Mucosa of rectum (tissue), 2 donors: ENCODE measurements around the gene MYF5.

Experiments
- H3K27ac ChIP-seq, 2 donors: one replicate each; pipeline ENCODE4 v1.7.0; 2013; ENCODE audit warnings: inconsistent platforms in 2 of 2, low read depth in 2 of 2, low read length in 2 of 2
- H3K27me3 ChIP-seq, 2 donors: one replicate each; pipeline ENCODE4 v1.7.0; 2013; ENCODE audit warnings: low read length in 2 of 2; ENCODE audit not compliant: control insufficient read depth in 2 of 2, insufficient read depth in 2 of 2
- H3K36me3 ChIP-seq, 2 donors: one replicate each; pipeline ENCODE4 v1.7.0; 2013; ENCODE audit warnings: low read length in 2 of 2; ENCODE audit not compliant: control insufficient read depth in 2 of 2, insufficient read depth in 2 of 2
- H3K4me1 ChIP-seq, 2 donors: one replicate each; pipeline ENCODE4 v1.7.0; 2013; ENCODE audit warnings: low read length in 2 of 2, mild to moderate bottlenecking in 1 of 2; ENCODE audit not compliant: control insufficient read depth in 2 of 2, insufficient read depth in 2 of 2
- H3K4me3 ChIP-seq, 2 donors: one replicate each; pipeline ENCODE4 v1.7.0; 2013; ENCODE audit warnings: low read length in 2 of 2
- H3K9ac ChIP-seq, 2 donors: one replicate each; pipeline ENCODE4 v1.7.0; 2013; ENCODE audit warnings: low read length in 2 of 2, low read depth in 1 of 2, mild to moderate bottlenecking in 1 of 2
- H3K9me3 ChIP-seq, 2 donors: one replicate each; pipeline ENCODE4 v1.7.0; 2013; ENCODE audit warnings: low read length in 2 of 2; ENCODE audit not compliant: control insufficient read depth in 2 of 2
- donor health status: healthy.
- donor health status: Normal muscosa, but diverticular disease.

Gene MYF5

DNA sequence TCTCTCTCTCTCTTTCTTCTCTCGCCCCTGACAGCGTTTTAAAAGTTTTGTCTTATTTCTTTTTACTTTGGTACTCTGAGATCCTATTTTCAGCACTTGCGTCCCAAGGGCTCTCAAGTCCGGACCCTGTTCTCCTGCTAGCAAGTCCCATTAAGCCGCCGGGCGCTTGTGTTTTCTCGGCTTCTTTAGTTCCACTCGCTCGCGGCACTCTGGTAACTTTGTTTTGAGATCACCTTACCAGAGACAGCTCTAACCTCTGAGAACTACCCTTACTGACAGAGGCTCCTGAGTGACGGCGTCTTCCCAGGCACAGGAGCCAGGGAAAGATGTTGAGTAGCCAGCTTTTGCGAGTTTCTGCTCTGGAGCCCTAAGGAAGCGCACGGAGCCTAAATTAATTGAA, 2.7 kb upstream of the MYF5 start:
- Histone ChIP-seq H3K4me3 (no peak overlapping the region), H3K9me3 (no peaks in the 10 kb centered on the region)

DNA sequence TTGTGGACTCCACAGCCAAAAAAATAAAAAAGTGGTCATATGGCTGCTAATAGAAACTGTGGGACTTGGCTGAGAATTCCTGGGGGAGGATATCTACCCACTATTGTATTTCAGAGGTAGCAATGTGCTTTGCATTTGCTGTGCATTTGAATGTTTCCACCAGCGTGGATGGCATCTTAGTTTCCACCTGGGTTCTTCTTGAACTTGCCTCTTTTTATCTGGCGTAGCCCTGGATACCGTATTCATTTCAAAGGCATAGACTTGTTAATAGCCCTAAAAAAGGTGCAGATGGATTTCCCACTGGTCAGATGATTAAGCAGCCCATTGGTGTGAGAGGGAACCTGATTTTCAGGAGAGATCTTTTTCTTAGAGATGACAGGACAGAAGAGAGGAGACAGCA, 1.9 kb upstream of the MYF5 start:
- Histone ChIP-seq H3K9me3 (no peaks in the 10 kb centered on the region), H3K4me3 (no peak overlapping the region), H3K9ac (no peak overlapping the region), H3K27me3 (peaks cover 0 to 9% of the 10 kb centered on the region in 2 donors), H3K4me1 (no peaks in the 10 kb centered on the region), H3K27ac (no peak overlapping the region), H3K36me3 (no peaks in the 10 kb centered on the region)

More for the DNA sequence above, 2.7 kb upstream of the MYF5 start:
- Histone ChIP-seq H3K27ac (no peak overlapping the region), H3K36me3 (no peaks in the 10 kb centered on the region), H3K27me3 (peaks cover 0 to 9% of the 10 kb centered on the region in 2 donors), H3K9ac (no peak overlapping the region), H3K4me1 (no peaks in the 10 kb centered on the region)

DNA sequence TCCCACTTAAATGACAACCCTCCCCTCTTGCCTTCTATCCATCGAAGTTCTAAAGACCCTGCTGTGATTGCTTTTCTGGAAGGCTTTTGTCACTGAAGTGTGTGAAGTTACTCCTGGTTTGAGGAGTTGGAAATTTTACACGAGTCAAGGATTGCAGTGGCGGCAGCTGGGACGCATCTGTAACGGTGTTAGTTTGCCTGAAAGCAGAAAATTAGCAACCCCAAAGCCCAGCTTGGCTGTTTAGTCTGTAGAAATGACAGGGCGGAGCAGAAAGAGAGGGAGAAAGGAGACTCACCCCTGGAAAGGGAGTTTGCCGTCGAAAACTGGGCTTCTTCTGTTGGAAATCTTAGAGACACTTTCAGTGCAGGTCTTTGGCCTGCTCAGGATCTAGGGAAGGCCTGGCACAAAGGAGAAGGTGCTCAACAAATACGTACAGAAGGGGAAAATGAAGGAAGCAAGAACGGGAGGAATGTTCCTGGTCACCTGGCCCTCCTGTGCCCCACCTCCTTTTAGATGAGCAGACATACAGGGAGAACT, 931 bp upstream of the MYF5 start:
- H3K36me3 ChIP-seq: no peaks in the 10 kb centered on the region
- H3K9me3 ChIP-seq: no peaks in the 10 kb centered on the region
- peaks cover 0 to 9% of the 10 kb centered on the region in 2 donors for H3K27me3 ChIP-seq
- H3K4me3 ChIP-seq: no peak overlapping the region
- H3K4me1 ChIP-seq: no peaks in the 10 kb centered on the region
- no peak overlapping the region for H3K9ac ChIP-seq
- no peak overlapping the region for H3K27ac ChIP-seq

DNA sequence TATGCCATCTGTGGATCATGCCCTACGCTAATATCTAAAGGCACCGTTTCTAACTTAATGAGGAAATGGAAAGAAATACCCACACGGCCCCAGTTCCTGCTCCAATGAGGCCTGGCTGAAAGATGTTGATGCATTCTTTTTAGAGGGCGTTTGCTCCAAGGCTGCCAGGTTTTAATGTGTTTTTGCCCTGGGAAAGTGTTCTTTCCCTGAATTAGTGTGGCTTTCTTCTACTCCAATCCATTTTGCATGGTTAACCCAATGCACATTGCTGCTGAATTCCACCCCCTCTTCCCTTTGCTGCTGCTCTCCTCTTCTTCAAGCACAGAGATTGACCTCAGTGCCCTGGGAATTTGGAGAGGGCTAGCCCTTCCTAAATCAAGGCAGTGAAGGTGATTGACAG, 1.1 kb downstream of the MYF5 start:
- H3K9me3 ChIP-seq: no peaks in the 10 kb centered on the region
- no peaks in the 10 kb centered on the region for H3K4me1 ChIP-seq
- H3K9ac ChIP-seq: no peak overlapping the region
- H3K27me3 ChIP-seq: peaks cover 0 to 9% of the 10 kb centered on the region in 2 donors
- no peak overlapping the region for H3K27ac ChIP-seq
- no peaks in the 10 kb centered on the region for H3K36me3 ChIP-seq
- no peak overlapping the region for H3K4me3 ChIP-seq

DNA sequence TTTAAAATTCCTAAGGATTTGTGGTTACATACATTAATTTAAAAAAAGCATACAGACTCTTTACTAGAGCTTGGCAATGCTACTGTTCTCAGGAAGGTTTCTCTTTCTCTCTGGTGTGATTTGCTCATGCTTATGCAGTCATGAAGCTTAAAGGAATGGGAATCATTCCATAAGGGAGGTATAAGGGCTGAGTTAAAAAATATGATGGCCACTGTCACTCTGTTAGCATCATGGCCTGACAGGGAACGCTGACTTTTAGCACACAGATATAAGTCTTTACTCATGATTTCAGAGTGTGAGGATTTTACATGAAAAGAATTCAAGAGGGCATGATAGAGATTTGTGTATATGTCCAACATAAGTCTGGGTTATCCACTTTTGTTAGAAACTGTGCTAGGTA, 3.8 kb downstream of the MYF5 start:
- Histone ChIP-seq H3K36me3 (no peaks in the 10 kb centered on the region), H3K9me3 (no peaks in the 10 kb centered on the region), H3K4me3 (no peak overlapping the region), H3K9ac (no peak overlapping the region), H3K4me1 (no peaks in the 10 kb centered on the region), H3K27me3 (peaks cover 0 to 5% of the 10 kb centered on the region in 2 donors), H3K27ac (no peak overlapping the region)

DNA sequence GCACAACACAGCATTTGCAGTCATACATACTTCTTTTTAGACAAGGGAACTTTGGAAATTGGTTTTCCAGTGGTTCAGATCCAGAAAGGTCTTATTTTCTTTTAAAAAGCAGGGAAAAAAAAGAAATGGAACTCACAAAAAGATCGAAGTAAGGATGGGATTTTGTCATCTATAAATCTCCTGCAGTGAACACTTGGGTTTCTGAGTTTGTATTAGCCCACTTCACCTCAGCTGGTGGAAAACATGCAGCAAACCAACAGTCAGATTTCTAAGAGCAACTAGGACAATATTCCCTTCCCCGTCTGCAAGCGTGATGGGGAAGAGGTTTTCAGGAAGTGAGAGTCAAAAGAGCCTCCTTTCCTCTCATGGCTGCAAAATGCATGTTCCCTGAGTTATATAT, 4.6 kb downstream of the MYF5 start:
- H3K27ac ChIP-seq: no peak overlapping the region
- H3K9me3 ChIP-seq: no peaks in the 10 kb centered on the region
- no peaks in the 10 kb centered on the region for H3K27me3 ChIP-seq
- H3K4me1 ChIP-seq: no peaks in the 10 kb centered on the region
- no peak overlapping the region for H3K9ac ChIP-seq
- no peaks in the 10 kb centered on the region for H3K36me3 ChIP-seq
- no peak overlapping the region for H3K4me3 ChIP-seq

DNA sequence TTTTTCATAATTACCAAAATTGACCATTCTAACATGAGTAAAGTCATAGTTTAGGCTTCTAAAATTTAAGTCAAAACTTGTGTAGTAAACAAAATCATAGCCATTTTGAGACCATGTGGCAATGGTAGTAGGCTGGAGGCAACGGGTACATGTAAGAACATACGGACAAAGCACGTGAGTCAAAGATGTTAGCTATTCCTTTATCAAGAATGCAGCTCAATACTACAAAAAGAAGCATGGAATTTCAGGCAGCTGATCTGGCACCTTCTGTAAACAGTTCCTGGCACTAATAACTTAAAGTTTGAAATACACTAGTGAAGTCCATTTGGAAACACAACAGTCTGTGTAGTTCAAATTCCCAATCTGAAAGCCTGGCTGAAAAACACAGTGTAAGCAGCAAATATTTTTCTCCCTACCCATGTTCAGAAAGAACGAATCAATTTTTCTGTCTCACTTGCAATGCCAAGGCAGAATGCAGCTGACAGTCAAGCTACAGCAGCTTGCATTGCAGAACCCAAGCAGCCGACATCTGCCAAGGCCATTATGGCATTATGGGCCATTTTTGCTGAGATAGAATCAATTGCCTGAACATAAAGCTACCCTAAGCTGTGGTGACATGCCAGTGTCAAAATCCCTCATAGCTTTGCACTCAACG, 29.3 kb downstream of the MYF5 start:
- Histone ChIP-seq H3K27me3 (no peaks in the 10 kb centered on the region), H3K27ac (no peak overlapping the region), H3K36me3 (no peaks in the 10 kb centered on the region), H3K4me3 (no peak overlapping the region), H3K9ac (no peak overlapping the region), H3K9me3 (no peaks in the 10 kb centered on the region), H3K4me1 (no peaks in the 10 kb centered on the region)

DNA sequence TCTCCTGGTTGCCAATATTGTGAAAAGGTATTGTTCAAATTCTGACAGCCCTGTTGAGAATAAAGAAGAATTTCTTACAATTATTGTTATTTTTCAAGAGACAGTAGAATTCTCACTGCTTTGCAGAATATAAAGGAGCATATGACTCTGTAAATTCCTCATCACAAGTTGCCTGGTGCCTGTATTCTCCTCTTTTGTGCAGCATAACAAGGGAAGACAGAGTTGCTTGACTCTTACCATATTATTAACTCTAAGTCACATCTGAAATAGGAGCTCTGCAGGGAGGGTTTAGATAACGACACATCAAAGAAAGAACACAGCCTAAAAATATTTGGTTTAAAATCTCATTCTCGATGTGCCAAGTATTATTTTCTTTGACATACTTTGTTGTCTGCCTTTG, 31.1 kb downstream of the MYF5 start:
- H3K4me3 ChIP-seq: no peak overlapping the region
- H3K27ac ChIP-seq: no peak overlapping the region
- no peaks in the 10 kb centered on the region for H3K27me3 ChIP-seq
- H3K9me3 ChIP-seq: no peaks in the 10 kb centered on the region
- H3K36me3 ChIP-seq: no peaks in the 10 kb centered on the region
- no peak overlapping the region for H3K9ac ChIP-seq
- no peaks in the 10 kb centered on the region for H3K4me1 ChIP-seq

DNA sequence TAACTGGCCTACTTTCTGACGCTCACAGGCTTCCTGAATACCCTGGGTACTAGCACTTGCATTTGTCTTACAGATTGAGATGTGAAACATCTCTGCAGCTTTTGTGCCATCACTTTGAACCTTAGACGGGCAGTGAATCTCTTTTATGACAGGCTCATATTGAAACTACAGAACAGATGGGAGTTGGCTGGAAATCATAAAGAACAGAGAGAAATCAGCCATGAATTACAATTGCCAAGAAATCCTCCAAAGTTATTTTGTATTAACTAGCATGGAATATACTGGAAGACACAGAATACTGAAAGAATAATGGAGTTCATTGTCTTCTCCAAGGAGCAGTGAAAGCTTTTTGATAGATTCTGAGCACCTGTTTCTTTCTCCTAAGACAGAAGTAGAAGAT, 32.7 kb downstream of the MYF5 start:
- Histone ChIP-seq H3K9ac (no peak overlapping the region), H3K4me1 (no peaks in the 10 kb centered on the region), H3K4me3 (no peak overlapping the region), H3K36me3 (no peaks in the 10 kb centered on the region), H3K27me3 (no peaks in the 10 kb centered on the region), H3K27ac (no peak overlapping the region), H3K9me3 (no peaks in the 10 kb centered on the region)

DNA sequence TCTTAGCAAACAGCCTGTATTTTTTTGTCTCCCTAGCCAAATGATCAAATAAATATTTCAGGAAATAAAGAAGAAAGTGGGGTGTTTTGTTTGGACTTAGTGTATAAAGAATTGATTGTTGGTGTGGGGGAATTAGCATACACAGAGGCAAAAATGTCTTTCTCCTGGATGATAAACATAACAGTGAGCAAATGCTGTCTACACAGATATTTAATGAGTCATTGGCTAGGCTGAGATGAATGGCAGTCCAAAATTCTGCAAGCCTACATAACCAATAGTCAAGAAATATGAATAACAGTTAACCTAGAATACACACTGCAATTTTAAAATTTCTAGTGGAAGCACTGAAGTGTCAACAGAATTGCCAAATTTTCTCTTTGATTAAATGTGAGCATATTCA, 35.8 kb downstream of the MYF5 start:
- no peaks in the 10 kb centered on the region for H3K9me3 ChIP-seq
- H3K4me3 ChIP-seq: no peak overlapping the region
- H3K4me1 ChIP-seq: no peaks in the 10 kb centered on the region
- no peak overlapping the region for H3K27ac ChIP-seq
- no peak overlapping the region for H3K9ac ChIP-seq
- H3K36me3 ChIP-seq: no peaks in the 10 kb centered on the region
- no peaks in the 10 kb centered on the region for H3K27me3 ChIP-seq
